HG02973 (cell line): Measurements from ENCODE around the gene NFATC3.

Experiments used
- ATAC-seq: cut with Tn5 transposase; IDR thresholded peaks from one replicate; pipeline ENCODE4 v1.9.1; 2021; ENCODE audit warnings: moderate library complexity; ENCODE audit not compliant: unreplicated experiment

The NFATC3 gene

DNA sequence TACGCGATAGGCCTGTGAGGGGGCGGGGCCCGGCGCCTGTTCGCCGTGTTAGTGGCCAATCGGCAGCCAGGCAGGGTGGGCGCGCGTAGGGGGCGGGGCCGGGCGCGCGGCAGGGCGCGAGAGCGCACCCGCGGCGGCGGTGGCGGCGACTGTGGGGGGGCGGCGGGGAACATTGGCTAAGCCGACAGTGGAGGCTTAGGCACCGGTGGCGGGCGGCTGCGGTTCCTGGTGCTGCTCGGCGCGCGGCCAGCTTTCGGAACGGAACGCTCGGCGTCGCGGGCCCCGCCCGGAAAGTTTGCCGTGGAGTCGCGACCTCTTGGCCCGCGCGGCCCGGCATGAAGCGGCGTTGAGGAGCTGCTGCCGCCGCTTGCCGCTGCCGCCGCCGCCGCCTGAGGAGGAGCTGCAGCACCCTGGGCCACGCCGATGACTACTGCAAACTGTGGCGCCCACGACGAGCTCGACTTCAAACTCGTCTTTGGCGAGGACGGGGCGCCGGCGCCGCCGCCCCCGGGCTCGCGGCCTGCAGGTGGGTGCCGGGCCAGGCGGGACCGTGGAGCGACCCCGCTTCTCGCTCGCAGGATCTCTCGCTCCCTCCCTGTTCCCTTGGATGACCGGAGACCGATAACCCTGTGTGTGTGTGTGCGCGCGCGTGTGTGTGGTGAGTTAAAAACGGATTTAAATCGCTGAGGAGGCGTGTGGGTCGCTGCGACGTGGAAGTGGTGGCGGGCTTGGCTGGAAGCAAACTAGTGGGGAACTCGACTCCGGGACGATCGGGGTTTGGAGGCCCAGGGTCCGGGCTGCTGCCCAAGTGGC, at the start of gene NFATC3:
TSS of gene NFATC3 (plus strand) at position 112 of the 813 bp plus-strand sequence. CDS start at position 424, 312 bp downstream.
- ATAC-seq: peak; percentile 43

DNA sequence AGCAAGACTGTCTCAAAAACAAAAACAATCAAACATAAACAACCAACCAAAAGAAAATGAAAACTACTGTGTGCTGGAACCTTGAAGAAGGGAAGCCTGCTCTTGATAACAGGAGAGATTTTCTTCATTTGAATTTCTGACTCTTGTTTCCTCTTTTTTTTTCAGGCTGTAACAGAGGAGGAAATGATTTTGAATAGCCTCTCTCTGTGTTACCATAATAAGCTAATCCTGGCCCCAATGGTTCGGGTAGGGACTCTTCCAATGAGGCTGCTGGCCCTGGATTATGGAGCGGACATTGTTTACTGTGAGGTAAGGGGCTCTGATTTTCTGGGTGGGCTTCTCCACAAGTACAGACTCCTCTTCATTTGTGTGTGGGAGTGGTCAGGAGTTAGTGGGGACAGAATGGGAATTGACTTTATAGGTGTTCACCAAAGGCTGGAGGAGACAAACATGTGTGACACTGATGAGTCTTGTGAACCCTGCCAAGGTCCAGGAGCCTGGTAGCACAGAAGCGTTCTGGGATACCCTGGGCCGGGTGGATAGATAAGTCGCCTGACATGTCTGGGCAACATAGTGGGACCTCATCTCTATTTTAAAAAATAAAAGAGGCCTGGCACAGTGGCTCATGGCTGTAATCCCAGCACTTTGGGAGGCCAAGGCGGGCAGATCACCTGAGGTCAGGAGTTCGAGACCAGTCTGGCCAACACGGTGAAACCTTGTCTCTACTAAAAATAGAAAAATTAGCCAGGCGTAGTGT, 47.2 kb upstream of the NFATC3 start:
- ATAC-seq: no peak

DNA sequence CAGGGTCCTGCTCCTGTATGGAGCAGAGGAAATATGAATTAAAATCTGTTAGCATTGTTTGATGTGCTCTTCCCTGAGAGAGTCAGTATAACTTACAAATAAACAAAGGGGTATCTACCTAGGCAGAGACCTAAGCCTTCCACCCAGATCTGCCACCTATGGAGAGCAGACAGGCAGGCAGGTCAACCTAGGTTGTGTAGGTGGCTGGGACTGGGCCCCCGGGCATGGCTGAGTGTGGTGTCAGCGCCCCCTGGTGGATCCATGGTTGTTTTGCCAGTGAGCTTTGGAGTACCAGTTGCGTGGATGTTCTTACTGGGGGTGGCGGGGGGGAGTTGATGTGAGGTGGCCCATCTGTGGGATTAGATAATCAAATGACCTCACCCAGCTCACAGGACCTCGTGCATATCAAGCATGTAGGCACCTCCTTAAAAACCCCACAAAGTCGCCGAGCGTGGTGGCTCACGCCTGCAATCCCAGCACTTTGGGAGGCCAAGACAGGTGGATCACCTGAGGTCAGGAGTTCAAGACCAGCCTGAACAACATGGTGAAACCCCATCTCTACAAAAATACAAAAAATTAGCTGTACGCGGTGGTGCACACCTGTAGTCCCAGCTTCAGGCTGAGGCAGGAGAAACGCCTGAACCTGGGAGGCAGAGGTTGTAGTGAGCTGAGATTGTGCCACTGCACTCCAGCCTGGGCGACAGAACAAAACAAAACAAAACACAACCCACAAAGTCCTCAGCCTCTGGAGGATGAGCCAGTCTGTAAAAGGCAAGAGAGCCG, 44.5 kb upstream of the NFATC3 start:
- ATAC-seq: no peak

DNA sequence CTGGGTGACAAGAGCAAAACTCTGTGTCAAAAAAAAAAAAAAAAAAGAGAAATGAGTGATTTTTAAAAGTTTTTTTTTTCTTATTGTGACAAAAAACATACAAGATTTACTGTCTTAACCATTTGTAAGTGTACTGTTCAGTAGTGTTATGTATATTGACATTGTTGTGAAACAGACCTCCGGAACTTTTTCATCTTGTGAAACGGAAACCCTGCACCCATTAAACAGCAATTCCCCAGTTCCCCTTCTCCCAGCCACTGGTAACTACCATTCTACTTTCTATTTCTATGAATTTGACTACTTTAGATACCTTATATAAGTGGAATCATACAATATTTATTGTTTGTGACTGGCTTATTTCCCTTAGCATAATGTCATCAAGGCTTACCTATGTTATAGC, 43.4 kb upstream of the NFATC3 start:
- ATAC-seq: no peak

DNA sequence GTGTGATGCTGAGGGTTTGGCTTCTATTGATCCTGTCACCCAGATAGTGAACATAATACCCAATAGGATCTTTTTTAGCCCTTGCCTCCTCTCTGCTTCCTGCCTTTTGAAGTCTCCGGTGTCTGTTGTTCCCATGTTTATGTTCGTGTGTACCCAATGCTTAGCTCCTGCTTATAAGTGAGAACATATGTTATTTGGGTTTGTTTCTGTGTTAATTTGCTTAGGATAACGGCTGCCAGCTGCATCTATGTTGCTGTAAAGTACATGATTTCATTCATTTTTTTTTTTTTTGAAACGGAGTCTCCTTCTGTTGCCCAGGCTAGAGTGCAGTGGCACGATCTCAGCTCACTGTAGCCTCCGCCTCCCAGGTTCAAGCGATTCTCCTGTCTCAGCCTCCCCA, 39.1 kb upstream of the NFATC3 start:
- ATAC-seq: no peak

DNA sequence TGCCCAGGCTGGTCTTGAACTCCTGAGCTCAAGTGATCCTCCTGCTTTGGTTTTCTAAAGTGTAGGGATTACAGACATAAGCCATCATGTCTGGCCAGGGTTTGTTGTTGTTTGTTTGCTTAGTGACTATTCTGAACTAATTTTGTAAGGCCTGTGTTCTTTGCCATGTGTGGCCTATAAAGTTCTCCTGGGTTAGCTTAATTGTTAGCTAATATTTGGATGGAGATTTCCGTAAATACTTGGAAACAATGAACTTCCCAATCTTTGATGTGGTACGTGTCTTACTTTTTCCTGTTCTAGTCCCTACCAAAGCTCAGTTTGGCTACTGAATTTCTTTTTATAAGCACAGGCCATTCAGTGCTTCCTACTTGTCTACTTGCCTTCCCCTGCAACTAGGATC, 37.2 kb upstream of the NFATC3 start:
- no peak for ATAC-seq

DNA sequence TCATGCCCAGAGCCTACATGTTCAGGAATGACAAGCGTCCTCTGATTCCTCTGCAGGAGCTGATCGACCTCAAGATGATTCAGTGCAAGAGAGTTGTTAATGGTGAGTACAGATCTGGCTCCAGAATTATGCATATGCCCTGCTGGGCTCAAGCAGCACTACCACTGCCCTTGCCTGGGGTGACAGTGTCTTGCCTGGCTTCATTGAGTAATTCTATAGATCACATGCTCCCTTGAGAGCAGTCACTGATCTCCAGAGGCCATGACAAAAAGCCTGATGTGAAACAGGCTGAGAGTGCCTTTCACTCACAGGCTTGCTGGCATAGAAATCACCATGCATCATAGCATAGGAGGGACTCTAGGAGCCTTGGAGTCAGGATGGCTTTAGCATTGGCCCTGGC, 35.7 kb upstream of the NFATC3 start:
- ATAC-seq: no peak

DNA sequence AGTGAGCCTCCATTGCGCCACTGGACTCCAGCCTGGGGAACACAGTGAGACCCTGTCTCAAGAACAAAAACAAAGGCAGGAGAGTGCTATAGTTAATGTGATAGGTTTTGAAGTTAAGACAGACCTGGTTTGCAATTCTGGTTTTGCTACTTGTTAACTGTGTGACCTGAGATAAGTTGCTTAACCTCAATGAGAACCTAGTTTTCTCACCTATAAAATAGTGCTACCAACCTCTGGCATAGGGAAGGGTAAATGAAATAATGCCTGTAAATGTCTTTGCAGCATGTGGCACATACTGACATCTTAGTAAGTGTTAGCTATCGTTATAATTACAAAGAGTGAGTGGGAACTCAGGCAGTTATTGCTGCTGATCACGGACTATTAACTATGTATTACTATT, 29.8 kb upstream of the NFATC3 start:
- no peak for ATAC-seq

DNA sequence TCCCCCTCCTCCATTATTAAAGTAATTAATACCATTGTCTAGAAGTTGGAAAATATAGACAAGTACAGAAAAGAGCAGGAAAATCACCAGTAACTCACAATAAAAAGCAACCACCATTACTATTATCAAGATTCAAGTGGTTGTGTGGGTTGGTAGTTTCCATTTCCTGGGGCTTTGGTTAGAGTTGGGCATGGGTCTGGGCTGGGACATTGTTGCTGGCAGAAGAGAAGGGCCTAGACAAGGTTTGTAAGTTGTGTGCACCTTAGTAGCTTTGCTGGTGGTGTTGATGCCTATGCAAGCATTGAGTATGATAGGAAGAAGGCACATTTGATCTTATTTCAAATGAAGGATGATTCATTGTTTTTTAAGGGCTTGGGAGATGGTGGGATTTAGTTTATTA, 25.4 kb upstream of the NFATC3 start:
- ATAC-seq: no peak

DNA sequence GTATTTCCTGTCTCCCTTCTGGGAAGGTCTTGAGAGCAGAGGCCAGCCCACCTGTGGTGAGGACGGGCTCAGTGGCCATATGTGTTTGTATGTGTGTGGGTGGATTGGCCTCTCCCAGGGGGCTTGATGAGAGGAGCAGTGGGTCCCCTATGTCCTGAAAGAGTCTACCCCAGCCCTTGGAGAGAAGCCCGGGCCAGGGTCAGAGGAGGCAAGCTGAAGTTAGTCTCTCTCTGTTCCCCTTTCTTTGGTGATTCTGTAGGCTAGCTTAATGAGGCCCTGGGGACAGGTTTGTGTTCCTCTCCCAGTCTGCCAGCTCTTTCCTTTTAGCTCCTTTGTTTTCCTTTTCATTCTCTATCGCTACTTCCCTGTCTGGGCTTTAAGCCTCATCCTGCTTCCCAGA, 23.8 kb upstream of the NFATC3 start:
- no peak for ATAC-seq

DNA sequence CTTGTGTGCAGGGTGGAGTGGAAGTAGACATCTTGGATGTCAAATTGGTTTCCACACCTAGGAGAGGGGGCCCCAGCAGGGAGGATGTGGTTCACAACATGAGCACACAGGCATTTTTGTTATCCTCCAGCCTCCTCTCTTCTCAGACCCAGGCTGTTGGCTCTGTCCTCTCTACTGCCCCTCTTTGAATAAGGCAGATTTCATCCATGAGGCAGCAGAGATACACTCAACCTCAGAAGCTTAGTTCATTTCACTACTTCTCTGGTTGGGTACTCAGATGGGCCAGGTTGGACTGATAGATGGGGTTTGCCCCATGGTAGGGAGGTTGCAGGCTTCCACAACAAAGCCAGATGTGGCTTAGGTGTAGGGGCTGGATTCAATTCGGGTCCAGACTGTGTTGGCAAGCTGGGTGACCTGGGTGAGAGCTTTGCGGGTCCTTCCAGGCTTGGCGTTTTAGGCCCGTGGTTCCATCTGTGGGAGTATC, 22.2 kb upstream of the NFATC3 start:
- no peak for ATAC-seq

DNA sequence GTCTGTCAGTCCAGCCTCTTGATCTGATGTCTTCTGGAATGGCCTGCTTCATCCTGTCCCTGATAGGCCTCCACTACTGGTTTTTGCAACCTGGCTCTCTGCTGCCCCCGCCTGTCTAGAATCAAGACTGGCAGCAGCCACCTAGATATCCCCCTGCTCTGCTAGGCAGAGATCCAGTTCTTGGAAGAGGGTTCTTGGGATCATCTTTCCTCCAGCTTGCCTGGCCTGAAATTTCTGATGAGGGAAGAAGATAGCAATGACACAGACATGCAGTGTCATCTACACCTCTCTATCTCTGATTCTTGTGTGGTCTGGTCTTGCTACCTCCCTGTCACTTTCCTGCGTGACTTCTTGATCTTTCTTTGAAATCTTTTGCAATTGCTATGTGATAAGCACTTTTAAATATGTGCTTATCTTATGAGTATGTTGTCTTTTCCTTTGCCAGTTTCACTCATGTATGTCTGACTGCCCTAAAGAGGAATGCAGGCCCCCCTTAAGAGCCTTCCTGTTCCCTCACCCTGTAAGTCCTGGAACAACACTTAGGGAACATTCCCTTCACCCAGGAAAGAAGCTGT, 20.3 kb upstream of the NFATC3 start:
- ATAC-seq: no peak

DNA sequence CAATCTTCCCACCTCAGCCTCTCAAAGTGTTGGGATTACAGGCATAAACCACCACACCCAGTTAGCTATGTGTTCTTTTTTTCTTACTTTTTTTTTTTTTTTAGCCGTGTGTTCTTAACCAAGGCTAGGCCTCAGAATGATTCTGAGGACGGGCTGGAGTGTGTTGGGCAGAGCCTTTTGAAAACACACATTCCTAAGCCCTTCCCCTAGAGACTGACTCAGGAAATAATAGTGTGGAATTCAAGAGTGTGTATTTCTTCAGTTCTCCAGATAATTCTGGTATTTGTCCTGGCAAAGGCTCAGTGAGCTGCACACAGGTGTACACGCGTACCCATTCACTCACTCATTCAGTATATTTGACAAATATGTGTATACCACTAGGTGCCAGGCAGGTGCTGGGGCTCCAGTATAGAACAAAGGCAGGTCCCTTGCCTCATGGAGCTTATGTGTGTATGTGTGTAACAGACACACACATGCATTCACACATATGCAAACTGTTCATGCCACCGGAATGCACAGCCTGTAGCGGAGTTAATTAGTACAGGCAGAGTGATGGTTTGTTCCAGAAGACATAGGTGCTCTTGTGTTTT, 19.4 kb upstream of the NFATC3 start:
- no peak for ATAC-seq

DNA sequence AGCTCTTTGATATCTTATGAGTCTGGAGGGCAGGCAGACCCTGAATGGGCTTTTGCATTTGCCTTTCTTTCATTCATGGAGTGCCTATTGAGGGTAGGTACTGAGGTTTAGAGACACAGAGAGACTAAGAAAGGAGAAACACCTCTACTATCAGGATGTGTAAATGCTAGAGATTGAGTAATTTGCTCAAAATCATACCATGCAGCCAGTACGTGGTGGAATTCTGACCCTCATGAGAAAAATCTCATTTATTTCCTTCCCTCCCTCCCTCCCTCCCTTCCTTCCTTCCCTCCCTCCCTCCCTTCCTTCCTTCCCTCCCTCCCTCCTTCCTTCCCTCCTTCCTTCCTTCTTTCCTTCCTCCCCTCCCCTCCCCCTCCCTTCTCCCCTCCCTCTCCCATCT, 18.4 kb upstream of the NFATC3 start:
- no peak for ATAC-seq

DNA sequence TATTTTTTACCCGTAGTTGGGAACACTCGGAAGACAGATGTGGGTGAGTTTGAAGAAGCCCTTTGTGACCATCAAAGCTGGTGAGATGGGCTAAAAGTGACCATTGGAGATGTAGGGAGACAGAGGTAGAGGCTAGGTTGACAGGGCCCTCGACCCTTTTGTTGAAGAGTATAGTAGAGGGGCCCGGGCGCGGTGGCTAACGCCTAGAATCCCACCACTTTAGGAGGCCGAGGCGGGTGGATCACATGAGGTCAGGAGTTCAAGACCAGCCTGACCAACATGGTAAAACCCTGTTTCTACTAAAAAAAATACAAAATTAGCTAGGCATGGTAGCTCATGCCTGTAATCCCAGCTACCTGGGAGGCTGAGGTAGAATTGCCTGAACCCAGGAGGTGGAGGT, 16.2 kb upstream of the NFATC3 start:
- no peak for ATAC-seq

DNA sequence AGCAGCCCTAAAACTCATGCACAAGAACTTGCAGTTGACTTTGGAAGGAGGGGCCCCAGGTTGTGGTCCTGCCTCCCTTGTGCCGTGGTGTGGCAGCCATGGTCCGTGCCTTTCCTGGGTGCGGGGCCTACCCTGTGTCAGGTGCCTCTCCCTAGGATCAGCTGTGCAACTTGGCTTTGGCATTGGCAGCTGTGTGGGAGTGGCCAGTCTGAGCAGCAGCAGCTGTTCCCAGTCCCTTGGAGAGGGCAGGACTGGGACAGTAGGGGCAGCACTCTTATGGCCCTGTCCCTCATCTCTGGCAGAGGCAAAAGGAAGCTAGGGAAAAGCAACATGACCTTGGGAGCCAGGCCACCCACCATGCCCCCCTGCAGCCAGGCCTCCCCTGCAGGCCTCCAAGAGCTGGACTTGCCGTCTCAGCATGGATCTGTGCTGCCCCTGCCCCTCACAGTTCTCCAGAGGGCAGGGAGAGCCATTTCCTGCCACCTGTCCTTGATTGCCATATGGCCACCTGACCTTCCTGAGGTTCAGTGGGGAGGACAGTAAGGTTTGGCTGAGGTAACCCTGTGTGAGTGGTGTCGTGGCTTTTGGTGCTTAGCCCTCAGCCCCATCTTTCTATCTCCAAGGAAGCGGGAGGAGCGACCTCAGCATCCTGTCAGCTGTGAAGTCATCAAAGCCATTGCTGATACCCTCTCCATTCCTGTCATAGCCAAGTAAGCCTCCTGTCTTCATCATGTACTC, 15.5 kb upstream of the NFATC3 start:
- ATAC-seq: no peak

DNA sequence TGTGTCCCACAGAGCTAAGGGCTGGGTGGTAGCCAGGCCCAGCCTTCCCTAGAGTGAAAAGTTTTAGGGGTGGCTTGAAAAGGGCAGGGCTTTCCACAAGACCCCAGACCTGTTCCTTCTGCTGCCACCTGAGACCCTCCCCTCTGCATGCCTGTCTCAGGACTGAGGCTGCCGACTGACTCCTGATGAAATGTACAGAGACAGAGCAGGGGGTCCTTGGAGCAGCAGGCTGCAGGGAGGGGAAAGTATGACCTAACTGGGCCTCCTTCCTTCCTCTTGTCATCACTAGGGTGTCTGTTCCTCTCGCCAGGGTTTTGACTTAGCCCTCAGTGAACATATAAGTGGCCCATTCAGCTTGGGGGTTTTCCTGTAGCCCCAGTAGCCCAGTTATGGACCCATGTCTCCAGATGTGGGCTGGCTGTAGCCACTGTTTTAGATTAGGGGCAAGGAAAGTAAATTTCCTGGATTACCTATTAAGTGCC, 14.9 kb upstream of the NFATC3 start:
- no peak for ATAC-seq

DNA sequence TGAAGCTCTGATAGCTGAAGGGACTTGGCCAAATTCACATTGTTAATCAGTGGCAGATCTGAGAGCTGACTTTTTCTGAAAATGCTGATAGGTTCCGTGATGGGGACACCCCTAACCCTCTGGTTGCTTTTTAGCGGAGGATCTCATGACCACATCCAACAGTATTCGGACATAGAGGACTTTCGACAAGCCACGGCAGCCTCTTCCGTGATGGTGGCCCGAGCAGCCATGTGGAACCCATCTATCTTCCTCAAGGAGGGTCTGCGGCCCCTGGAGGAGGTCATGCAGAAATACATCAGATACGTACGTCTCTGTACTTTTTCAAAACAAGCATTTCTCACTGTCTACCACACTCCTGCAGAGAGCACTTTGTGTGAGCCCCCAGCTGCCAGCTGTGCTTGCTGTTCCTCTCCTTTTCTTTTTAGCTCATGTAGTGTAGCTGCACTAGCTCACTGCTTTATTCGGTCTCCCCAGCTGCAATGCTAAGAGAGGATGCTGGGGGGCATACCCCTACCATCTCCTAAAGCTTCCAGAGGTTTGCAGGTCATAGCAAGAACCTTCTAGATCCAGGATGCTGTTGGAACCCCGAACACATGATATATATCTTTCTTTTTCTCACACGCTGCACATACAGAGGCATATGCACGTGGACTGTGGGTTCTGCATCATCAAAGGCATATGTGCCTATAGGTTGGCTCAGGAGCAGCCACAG, 14.2 kb upstream of the NFATC3 start:
- ATAC-seq: no peak

DNA sequence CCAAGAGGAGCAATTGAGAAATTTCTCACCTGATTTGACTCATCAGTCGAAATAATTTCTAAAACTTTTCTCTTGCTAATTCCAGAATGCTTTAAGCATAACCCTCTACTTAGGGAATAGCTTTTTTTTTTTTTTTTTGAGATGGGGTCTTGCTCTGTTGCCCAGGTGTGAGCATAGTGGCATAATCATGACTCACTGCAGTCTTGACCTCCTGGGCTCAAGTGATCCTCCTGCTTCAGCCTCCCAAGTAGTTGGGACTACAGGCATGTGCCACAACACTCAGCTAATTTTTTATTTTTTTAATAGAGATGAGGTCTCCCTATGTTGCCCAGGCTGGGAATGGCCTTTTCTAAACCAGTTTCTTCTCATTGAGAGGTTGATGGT, 13.7 kb upstream of the NFATC3 start:
- ATAC-seq: no peak
